ENCODE results near the gene CTNNA3.

The CTNNA3 gene

DNA sequence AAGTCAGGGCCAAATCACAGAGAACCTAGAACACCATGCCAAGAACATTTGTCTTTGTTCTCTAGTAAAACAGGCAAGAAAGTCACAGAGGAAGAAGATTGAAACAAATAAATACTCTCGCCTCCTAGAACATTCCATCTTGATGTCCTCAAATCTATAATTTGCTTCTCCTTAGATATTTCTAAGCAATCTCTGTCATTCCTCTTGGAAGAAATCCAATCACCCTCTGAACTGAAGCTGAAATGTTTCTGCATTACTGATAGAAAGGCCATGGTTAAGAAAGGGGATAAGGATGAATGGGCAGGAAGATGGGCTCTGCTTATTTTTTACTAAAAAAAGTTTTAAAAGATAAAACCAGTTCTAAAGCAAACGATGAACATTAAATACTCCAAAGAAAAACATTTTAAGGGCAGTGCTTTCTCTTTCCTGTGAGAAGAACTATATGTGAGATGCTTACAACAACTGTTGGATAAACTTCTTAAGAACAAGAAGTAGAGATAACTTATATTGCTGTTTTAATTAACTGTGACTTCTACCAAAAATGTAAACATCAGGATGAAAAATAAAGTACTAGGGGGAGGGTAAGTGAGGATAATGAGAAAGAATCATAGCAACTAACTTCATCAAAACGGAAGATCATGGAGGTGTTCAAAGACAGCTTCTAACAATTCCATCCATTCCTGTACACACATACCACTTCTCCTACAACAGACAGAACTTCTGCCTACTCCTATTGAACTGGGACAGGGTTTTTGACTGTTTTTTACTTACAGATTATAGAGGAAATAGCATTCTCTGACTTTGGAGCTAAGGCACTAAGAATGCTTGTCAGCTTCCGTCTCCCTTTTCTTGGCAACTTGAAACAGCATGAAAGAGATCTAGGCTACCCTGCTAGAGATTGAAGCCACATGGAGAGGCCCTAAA lies 923.2 kb downstream of the CTNNA3 start:
- TF ChIP-seq, protein P1, sequence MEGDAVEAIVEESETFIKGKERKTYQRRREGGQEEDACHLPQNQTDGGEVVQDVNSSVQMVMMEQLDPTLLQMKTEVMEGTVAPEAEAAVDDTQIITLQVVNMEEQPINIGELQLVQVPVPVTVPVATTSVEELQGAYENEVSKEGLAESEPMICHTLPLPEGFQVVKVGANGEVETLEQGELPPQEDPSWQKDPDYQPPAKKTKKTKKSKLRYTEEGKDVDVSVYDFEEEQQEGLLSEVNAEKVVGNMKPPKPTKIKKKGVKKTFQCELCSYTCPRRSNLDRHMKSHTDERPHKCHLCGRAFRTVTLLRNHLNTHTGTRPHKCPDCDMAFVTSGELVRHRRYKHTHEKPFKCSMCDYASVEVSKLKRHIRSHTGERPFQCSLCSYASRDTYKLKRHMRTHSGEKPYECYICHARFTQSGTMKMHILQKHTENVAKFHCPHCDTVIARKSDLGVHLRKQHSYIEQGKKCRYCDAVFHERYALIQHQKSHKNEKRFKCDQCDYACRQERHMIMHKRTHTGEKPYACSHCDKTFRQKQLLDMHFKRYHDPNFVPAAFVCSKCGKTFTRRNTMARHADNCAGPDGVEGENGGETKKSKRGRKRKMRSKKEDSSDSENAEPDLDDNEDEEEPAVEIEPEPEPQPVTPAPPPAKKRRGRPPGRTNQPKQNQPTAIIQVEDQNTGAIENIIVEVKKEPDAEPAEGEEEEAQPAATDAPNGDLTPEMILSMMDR (IDR thresholded peaks at IDR 0.05; ENCODE audit: borderline replicate concordance, control extremely low read depth, extremely low read depth, insufficient read depth, missing control alignments) = no peak
- no peak for DNase-seq (ENCODE audit: low spot score)
- in situ Hi-C loops (cut with MboI; ENCODE audit: low sequenced_read_pairs, unreplicated experiment) = no loop called here

DNA sequence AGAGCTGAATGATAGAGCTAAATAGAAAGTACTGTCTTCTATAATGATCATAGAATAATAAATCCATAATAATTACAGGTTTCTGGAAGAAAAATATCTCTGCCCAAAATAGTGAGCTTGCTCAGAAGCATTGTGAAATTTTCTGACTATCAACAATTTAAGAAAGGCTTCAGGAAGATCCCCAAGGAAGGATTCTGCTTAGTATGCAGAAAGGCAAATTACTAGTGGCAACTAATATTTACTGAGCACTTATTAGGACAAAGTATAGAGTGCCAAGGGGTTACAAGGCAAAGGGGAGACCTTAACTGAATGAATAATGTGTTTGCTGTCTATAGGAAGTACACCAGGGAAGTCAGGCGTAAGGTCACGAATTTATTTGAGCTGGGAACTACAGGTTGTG lies 928.3 kb downstream of the CTNNA3 start:
- TF ChIP-seq, protein P1 (IDR thresholded peaks at IDR 0.05; ENCODE audit: borderline replicate concordance, control extremely low read depth, extremely low read depth, insufficient read depth, missing control alignments) = no peak
- no peak for DNase-seq (ENCODE audit: low spot score)
- in situ Hi-C loops (cut with MboI; ENCODE audit: low sequenced_read_pairs, unreplicated experiment) = no loop called here

DNA sequence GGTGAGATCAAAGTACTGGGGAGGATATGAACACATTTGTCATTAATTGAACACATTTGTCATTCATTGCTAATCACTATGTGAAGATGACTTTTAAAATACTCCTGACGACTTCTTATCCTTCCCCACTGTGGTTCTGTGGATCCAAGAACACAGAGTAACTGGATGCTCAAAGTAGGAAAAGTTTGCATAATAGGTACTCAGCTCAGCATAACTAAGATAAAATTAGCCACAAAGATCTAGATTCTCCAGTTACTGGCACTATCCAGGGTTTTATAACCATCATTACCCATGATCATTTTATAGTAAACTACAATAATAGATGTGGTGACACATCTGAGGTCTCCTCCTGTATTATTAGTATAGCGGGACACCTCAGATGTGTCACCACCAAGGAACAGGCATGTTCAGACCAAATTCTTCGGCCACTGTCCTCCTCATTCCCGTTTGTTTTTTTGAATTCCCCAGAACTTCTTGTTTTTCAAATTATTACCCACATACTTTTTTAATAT lies 933.7 kb downstream of the CTNNA3 start:
- no peak for DNase-seq (ENCODE audit: low spot score)
- TF ChIP-seq, protein P1 (IDR thresholded peaks at IDR 0.05; ENCODE audit: borderline replicate concordance, control extremely low read depth, extremely low read depth, insufficient read depth, missing control alignments) = no peak
- in situ Hi-C loops (cut with MboI; ENCODE audit: low sequenced_read_pairs, unreplicated experiment) = no loop called here

DNA sequence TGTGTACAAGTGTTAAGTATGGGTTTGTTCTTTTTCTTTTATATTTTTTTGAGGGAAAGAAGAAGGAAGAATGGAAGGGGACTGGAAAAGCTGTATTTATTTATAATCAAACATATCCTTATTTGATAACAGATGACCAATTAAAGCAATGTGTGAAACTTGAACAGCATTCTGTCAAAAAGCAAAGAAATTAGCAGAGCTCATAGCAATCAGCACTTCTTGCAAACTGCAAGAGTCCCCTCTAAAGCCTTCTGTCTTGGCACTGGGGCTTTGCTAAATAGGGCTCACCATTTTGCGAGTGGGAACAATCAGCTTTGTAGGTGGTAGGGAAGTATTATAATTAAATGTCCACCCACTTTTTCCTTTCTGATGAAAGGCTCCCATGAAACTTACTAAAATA lies 935.1 kb downstream of the CTNNA3 start:
- TF ChIP-seq, protein P1 (IDR thresholded peaks at IDR 0.05; ENCODE audit: borderline replicate concordance, control extremely low read depth, extremely low read depth, insufficient read depth, missing control alignments) = no peak
- in situ Hi-C loops (cut with MboI; ENCODE audit: low sequenced_read_pairs, unreplicated experiment) = no loop called here
- no peak for DNase-seq (ENCODE audit: low spot score)

DNA sequence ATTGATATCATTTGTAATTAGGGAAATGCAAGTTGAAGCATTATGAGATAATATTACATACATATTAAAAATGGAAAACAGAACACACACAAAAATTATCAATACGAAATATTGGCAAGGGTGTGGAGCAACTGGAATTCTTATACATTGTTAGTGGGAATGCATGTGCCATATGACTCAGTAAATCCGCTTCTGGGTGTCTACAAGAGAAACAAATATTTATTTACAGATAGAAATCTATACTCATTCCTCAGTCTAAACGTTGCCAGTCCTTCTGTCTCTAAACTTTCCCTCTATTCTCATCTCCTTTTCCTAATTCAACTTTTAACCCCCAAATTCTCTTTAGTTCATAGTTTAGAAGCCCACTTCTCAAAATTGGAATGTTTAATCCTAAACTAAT lies 940.5 kb downstream of the CTNNA3 start:
- DNase-seq (ENCODE audit: low spot score) = no peak
- in situ Hi-C loops (cut with MboI; ENCODE audit: low sequenced_read_pairs, unreplicated experiment) = no loop called here
- TF ChIP-seq, protein P1 (IDR thresholded peaks at IDR 0.05; ENCODE audit: borderline replicate concordance, control extremely low read depth, extremely low read depth, insufficient read depth, missing control alignments) = no peak

DNA sequence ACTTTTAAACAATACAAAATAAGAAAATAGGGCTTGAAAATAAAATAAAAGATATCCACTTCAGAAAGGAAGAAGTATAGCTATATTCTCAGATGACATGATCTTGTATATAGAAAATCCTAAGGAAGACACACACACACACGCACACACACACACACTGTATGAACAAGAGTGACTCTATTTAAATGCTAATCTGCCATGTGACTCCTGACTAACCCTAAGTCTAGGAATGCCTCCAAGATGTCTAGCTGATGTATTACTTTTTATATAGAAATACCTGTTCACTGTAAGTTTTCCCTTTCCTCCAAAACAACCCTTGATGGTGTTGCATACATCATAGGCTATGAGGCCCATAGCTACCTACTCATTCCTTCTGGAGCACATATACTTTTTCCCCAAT lies 943.3 kb downstream of the CTNNA3 start:
- no peak for DNase-seq (ENCODE audit: low spot score)
- in situ Hi-C loops (cut with MboI; ENCODE audit: low sequenced_read_pairs, unreplicated experiment) = no loop called here
- TF ChIP-seq, protein P1 (IDR thresholded peaks at IDR 0.05; ENCODE audit: borderline replicate concordance, control extremely low read depth, extremely low read depth, insufficient read depth, missing control alignments) = no peak

Data from GM13976 (cell line).